Vagina (tissue), 2 donors: Measurements from ENCODE around the gene TMEM145.

ENCODE experiments used
- POLR2A ChIP-seq, 2 donors: fragments of 450-650 bp; IDR thresholded peaks; one replicate each; pipeline ENCODE4 v1.6.1; 2017; ENCODE audit warnings: antibody characterized with exemption in 2 of 2, mild to moderate bottlenecking in 2 of 2, moderate library complexity in 2 of 2
- TF ChIP-seq, protein P1 (sequence below), 3 experiments: fragments of 450-650 bp in 2 of 3; fragments of 200-600 bp in 1 of 3; sonication (generic) in 1 of 3; IDR thresholded peaks; one replicate each; pipeline ENCODE4 v1.5.1; 2017 to 2019; ENCODE audit warnings: antibody characterized with exemption in 3 of 3, mild to moderate bottlenecking in 2 of 3, moderate library complexity in 2 of 3

DNA sequence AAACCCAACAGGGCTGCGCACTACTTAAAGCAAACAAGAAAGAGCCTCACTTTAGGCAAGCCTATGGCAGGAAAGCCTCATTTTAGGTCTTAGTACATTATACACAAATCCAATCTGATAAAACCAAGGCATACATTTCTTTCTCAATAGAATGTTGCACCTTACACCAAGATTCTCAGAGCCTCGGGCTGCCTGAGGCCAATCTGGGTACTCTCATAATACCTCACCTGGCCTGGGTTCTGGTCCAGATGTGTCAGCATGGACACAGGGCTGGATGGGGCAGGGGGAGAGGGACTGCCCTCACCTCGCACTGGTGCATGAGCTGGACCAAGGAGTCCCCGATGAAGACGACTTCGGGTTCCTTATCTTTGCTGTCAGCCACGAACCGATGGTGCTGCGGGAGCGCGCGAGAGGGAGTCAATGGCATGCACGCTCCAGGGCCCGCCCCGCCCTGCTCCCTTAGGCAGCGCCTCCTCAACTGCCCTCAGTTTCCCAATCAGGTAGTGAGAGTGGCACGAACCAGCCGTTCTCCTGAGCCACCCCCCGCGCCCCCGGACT, 11.4 kb upstream of the TMEM145 start, which contains the start of gene PRR19:
- TF ChIP-seq POLR2A (IDR thresholded peaks at IDR 0.05): no peak
- TF ChIP-seq, protein P1, sequence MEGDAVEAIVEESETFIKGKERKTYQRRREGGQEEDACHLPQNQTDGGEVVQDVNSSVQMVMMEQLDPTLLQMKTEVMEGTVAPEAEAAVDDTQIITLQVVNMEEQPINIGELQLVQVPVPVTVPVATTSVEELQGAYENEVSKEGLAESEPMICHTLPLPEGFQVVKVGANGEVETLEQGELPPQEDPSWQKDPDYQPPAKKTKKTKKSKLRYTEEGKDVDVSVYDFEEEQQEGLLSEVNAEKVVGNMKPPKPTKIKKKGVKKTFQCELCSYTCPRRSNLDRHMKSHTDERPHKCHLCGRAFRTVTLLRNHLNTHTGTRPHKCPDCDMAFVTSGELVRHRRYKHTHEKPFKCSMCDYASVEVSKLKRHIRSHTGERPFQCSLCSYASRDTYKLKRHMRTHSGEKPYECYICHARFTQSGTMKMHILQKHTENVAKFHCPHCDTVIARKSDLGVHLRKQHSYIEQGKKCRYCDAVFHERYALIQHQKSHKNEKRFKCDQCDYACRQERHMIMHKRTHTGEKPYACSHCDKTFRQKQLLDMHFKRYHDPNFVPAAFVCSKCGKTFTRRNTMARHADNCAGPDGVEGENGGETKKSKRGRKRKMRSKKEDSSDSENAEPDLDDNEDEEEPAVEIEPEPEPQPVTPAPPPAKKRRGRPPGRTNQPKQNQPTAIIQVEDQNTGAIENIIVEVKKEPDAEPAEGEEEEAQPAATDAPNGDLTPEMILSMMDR (IDR thresholded peaks at IDR 0.05): no peak
